NCI-H460 (cell line): ENCODE data around the gene GRK3. TPM values are rescaled to one million over a fixed set of nuclear protein-coding genes. Genes with fewer than 3 reads are reported as not detected.
"Not testable (repeated sequence)": the region's sequence is repeated elsewhere in the genome, so short reads cannot be mapped to it uniquely, and the experiment has no call there.

ENCODE experiments used
- DNase-seq: peaks from one replicate; pipeline ENCODE4 v3.0.0-alpha.2; 2016; ENCODE audit warnings: low read depth; ENCODE audit errors: extremely low read depth
- total RNA-seq: library from RNA; depleted of rRNA; stranded (reverse); fragments of >200 nt; shearing (Covaris generic); gene quantifications from 2 replicates; pipeline ENCODE4 v1.2.3, GENCODE V29; 2014

The GRK3 gene
- total RNA-seq, 1 experiment from 2014 or later, result 3.7 TPM

GRCh38 chr22:25570486-25570885 lies 6.0 kb downstream of the GRK3 start:
- DNase-seq, result no peak

- DNase-seq, result not testable (repeated sequence)
Measured at GRCh38 chr22:25571969-25572707, 7.7 kb downstream of the GRK3 start.

- no peak for DNase-seq
Measured at GRCh38 chr22:25572708-25573171, 8.3 kb downstream of the GRK3 start.

GRCh38 chr22:25573841-25574240 lies 9.4 kb downstream of the GRK3 start:
- no peak for DNase-seq

GRCh38 chr22:25574736-25575135 lies 10.3 kb downstream of the GRK3 start:
- no peak for DNase-seq

GRCh38 chr22:25575674-25576392 lies 11.4 kb downstream of the GRK3 start:
- DNase-seq, result not testable (repeated sequence)

GRCh38 chr22:25581452-25581851 lies 17.0 kb downstream of the GRK3 start:
- not testable (repeated sequence) for DNase-seq

GRCh38 chr22:25582946-25583345 lies 18.5 kb downstream of the GRK3 start:
- DNase-seq, result no peak

GRCh38 chr22:25584993-25585392 lies 20.5 kb downstream of the GRK3 start:
- peak; percentile 84 for DNase-seq

GRCh38 chr22:25589664-25590063 lies 25.2 kb downstream of the GRK3 start:
- DNase-seq, result not testable (repeated sequence)

- not testable (repeated sequence) for DNase-seq
Measured at GRCh38 chr22:25593323-25593722, 28.8 kb downstream of the GRK3 start.

GRCh38 chr22:25598609-25599008 lies 34.1 kb downstream of the GRK3 start:
- DNase-seq, result no peak

- no peak for DNase-seq
Measured at GRCh38 chr22:25602445-25602844, 38.0 kb downstream of the GRK3 start.

GRCh38 chr22:25602916-25603315 lies 38.4 kb downstream of the GRK3 start:
- no peak for DNase-seq

GRCh38 chr22:25605146-25605545 lies 40.7 kb downstream of the GRK3 start:
- not testable (repeated sequence) for DNase-seq

- DNase-seq, result not testable (repeated sequence)
Measured at GRCh38 chr22:25605565-25605964, 41.1 kb downstream of the GRK3 start.

- not testable (repeated sequence) for DNase-seq
Measured at GRCh38 chr22:25611284-25611683, 46.8 kb downstream of the GRK3 start.

GRCh38 chr22:25613131-25613530 lies 48.7 kb downstream of the GRK3 start:
- DNase-seq, result not testable (repeated sequence)

GRCh38 chr22:25613558-25613957 lies 49.1 kb downstream of the GRK3 start:
- DNase-seq, result not testable (repeated sequence)

- not testable (repeated sequence) for DNase-seq
Measured at GRCh38 chr22:25614791-25615190, 50.3 kb downstream of the GRK3 start.

GRCh38 chr22:25621986-25622385 lies 57.5 kb downstream of the GRK3 start:
- no peak for DNase-seq

- DNase-seq, result no peak
Measured at GRCh38 chr22:25623310-25623734, 58.8 kb downstream of the GRK3 start.
